ENCODE results near the gene ENTHD1. TPM values are rescaled to one million over a fixed set of nuclear protein-coding genes. Genes with fewer than 3 reads are reported as not detected.

ENTHD1 gene
- total and polyA plus RNA-seq, 2 of the 4 experiments (the other 2 are of a cell fraction) = not detected

DNA sequence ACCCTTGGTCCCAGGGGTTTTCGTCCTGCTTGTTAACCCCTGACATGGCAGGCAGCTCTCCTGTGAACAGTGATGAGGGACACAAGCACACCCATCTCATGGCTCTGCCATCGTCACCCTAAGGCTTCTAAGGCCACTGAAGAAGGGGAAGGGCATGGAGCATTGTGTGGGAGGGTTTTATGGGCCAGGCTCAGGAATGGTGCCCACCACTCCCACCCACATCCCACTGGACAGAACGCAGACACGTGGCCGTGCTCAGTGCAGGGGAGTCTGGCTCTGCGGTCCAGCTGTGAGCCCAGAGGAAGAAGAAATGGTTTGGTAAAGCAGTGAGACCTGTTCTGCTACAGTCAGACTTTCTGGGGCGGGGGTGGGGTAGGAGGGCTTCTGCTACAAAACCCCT is 193.0 kb downstream of the ENTHD1 start:
- Histone ChIP-seq H3K23ac (ENCODE audit: low read depth, low read length) (no peak overlapping the region), H3K4me3 (ENCODE audit: insufficient read depth, low read depth, low read length) (no peak overlapping the region), H3K18ac (ENCODE audit: low read depth, low read length) (no peak overlapping the region), H2AK5ac (ENCODE audit: low read depth, low read length) (no peak overlapping the region), H4K20me1 (ENCODE audit: insufficient read depth, low read length) (no peaks in the 10 kb centered on the region), H2BK120ac (ENCODE audit: low read depth, low read length) (no peak overlapping the region), H3K4ac (ENCODE audit: low read depth, low read length) (no peak overlapping the region), H3K27ac (ENCODE audit: insufficient read depth, low read length) (no peak overlapping the region), H3K79me1 (ENCODE audit: low read depth in 1 of 2, low read length in 2 of 2) (no peaks in the 10 kb centered on the region), H2BK20ac (ENCODE audit: low read depth, low read length) (no peak overlapping the region), H3K36me3 (ENCODE audit: control insufficient read depth, insufficient read depth, low read length) (no peaks in the 10 kb centered on the region), H3K9ac (ENCODE audit: low read depth, low read length) (no peak overlapping the region), H4K5ac (ENCODE audit: low read depth, low read length) (no peak overlapping the region), H3K27me3 (ENCODE audit: control insufficient read depth, insufficient read depth, low read length) (peaks cover 51% of the 10 kb centered on the region), H2BK5ac (ENCODE audit: low read depth, low read length, poor library complexity, severe bottlenecking) (no peak overlapping the region), H2AK9ac (replicated peaks; ENCODE audit: low read depth, low read length, poor library complexity) (no peak overlapping the region), H2BK15ac (ENCODE audit: low read depth, low read length) (no peak overlapping the region), H3K4me2 (ENCODE audit: low read depth, low read length) (no peak overlapping the region), H4K8ac (ENCODE audit: low read depth in 2 of 2, low read length in 2 of 2) (no peak overlapping the region), H3K9me1 (ENCODE audit: insufficient read depth, low read length) (no peaks in the 10 kb centered on the region), H3K56ac (ENCODE audit: extremely low read depth, insufficient read depth, low read length) (no peak overlapping the region), H4K91ac (ENCODE audit: insufficient read depth, low read depth, low read length) (no peak overlapping the region), H3K9me3 (ENCODE audit: control insufficient read depth, insufficient read depth, low read length) (no peaks in the 10 kb centered on the region), H2AFZ (replicated peaks; ENCODE audit: low read length, poor library complexity) (no peak overlapping the region), H3K4me1 (ENCODE audit: control insufficient read depth, insufficient read depth, low read length) (peaks cover 6% of the 10 kb centered on the region; the same call in 1 of the 2 replicates), H3K14ac (replicated peaks; ENCODE audit: low read depth, low read length) (no peak overlapping the region)
- dilution Hi-C loops (cut with HindIII; ENCODE audit: low sequenced_read_pairs, unreplicated experiment) = no loop called here
- ChIA-PET POLR2A (ENCODE audit: unreplicated experiment) (no interaction called here), CTCF (no interaction called here)
- no peak for TF ChIP-seq MAZ (IDR thresholded peaks at IDR 0.05; ENCODE audit: borderline replicate concordance, low read depth, low read length)
- no peak for TF ChIP-seq NFE2L2 (IDR thresholded peaks at IDR 0.05; ENCODE audit: low read depth, low read length)
- no peak for TF ChIP-seq MXI1 (IDR thresholded peaks at IDR 0.05; ENCODE audit: borderline replicate concordance, low read depth, low read length)
- TF ChIP-seq RAD21 (IDR thresholded peaks at IDR 0.05; ENCODE audit: low read length) = no peak
- TF ChIP-seq CEBPB (IDR thresholded peaks at IDR 0.05; ENCODE audit: low read depth, low read length) = no peak
- TF ChIP-seq MAFK (IDR thresholded peaks at IDR 0.05; ENCODE audit: low read depth, low read length) = no peak
- no peak for TF ChIP-seq CHD1 (IDR thresholded peaks at IDR 0.05; ENCODE audit: low read depth, low read length)
- TF ChIP-seq, protein P1, sequence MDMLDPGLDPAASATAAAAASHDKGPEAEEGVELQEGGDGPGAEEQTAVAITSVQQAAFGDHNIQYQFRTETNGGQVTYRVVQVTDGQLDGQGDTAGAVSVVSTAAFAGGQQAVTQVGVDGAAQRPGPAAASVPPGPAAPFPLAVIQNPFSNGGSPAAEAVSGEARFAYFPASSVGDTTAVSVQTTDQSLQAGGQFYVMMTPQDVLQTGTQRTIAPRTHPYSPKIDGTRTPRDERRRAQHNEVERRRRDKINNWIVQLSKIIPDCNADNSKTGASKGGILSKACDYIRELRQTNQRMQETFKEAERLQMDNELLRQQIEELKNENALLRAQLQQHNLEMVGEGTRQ (IDR thresholded peaks at IDR 0.05; ENCODE audit: low read depth, low read length) = no peak
- DNase-seq (no peak), ATAC-seq (ENCODE audit: low read depth) (no peak)
- BruUV-seq (replicated peaks) = no TSS peak
- in situ Hi-C loops (cut with MboI; ENCODE audit: low sequenced_read_pairs) = no loop called here
- 20% methylated on average over 1 of the region's 7 CpGs; no CpG with 5 or more reads in 1 of the 2 experiments for WGBS, 2 experiments (ENCODE audit: extremely low coverage in 2 of 2, insufficient read length in 1 of 2)
- intact Hi-C loops (cut with micrococcal nuclease) = no loop called here
